Neuron (in vitro differentiated cells): ENCODE results near the gene SLC25A13.
"Not testable (repeated sequence)": the region's sequence is repeated elsewhere in the genome, so short reads cannot be mapped to it uniquely, and the experiment has no call there.

ENCODE experiments used
- H2AFZ ChIP-seq: one replicate; pipeline ENCODE4 v1.6.1; 2013; ENCODE audit warnings: low read depth, mild to moderate bottlenecking, inconsistent platforms, low read length, moderate library complexity
- H3K27me3 ChIP-seq: one replicate; pipeline ENCODE4 v1.6.1; 2013; ENCODE audit warnings: low read length; ENCODE audit not compliant: insufficient read depth
- H3K36me3 ChIP-seq: one replicate; pipeline ENCODE4 v1.6.1; 2013; ENCODE audit warnings: low read length; ENCODE audit not compliant: insufficient read depth
- H3K4me1 ChIP-seq: one replicate; pipeline ENCODE4 v1.6.1; 2013; ENCODE audit warnings: low read length; ENCODE audit not compliant: insufficient read depth
- H3K4me3 ChIP-seq: 2 replicates; pipeline ENCODE4 v1.5.1; 2013; ENCODE audit warnings: mild to moderate bottlenecking, low read length, moderate library complexity
- H3K9me3 ChIP-seq: one replicate; pipeline ENCODE4 v1.6.1; 2013; ENCODE audit warnings: low read length

Gene SLC25A13

GRCh38 chr7:96174812-96175211 lies 147.1 kb downstream of the SLC25A13 start:
- Histone ChIP-seq H3K9me3 (no peaks in the 10 kb centered on the region), H3K36me3 (peaks cover 13% of the 10 kb centered on the region), H3K4me1 (peaks cover 4% of the 10 kb centered on the region), H3K4me3 (no peak overlapping the region), H3K27me3 (no peaks in the 10 kb centered on the region), H2AFZ (no peak overlapping the region)

DNA sequence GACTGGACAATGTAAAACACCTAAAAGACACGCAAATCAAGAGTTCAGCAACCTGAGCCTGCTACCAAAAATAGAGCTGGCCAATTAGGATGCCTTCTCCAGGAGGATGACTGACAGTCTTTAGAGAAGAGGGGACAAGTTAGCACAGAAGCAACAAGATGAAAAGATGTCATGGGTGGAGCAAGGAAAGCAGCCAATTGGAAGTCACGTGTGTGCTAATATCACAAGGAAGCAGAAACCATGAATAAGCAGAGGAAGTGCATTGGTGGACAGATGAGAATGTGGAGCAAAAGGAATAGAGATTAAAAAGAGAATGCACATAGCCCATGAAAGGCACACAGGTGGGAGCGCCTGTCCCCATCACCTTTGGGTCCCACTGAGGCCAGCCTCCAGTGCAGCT lies 148.1 kb downstream of the SLC25A13 start:
- Histone ChIP-seq H3K36me3 (peaks cover 21% of the 10 kb centered on the region), H3K27me3 (no peaks in the 10 kb centered on the region)

GRCh38 chr7:96169439-96169838 lies 152.5 kb downstream of the SLC25A13 start:
- Histone ChIP-seq H3K36me3 (peaks cover 25% of the 10 kb centered on the region), H3K4me1 (no peaks in the 10 kb centered on the region), H3K27me3 (no peaks in the 10 kb centered on the region), H3K4me3 (no peak overlapping the region), H2AFZ (no peak overlapping the region), H3K9me3 (no peaks in the 10 kb centered on the region)

More for the DNA sequence above, 148.1 kb downstream of the SLC25A13 start:
- H3K4me1 ChIP-seq, result peaks cover 3% of the 10 kb centered on the region
- H3K9me3 ChIP-seq, result no peaks in the 10 kb centered on the region
- H2AFZ ChIP-seq, result no peak overlapping the region
- H3K4me3 ChIP-seq, result no peak overlapping the region

- Histone ChIP-seq H3K4me3 (no peak overlapping the region), H3K27me3 (no peaks in the 10 kb centered on the region), H3K4me1 (no peaks in the 10 kb centered on the region), H3K36me3 (peaks cover 32% of the 10 kb centered on the region), H2AFZ (no peak overlapping the region), H3K9me3 (no peaks in the 10 kb centered on the region)
Measured at GRCh38 chr7:96167424-96167823, 154.5 kb downstream of the SLC25A13 start.

GRCh38 chr7:96161897-96162296 lies 160.0 kb downstream of the SLC25A13 start:
- H3K36me3 ChIP-seq, result peaks cover 14% of the 10 kb centered on the region
- no peaks in the 10 kb centered on the region for H3K27me3 ChIP-seq
- no peaks in the 10 kb centered on the region for H3K9me3 ChIP-seq
- H3K4me3 ChIP-seq, result no peak overlapping the region
- H2AFZ ChIP-seq, result no peak overlapping the region
- H3K4me1 ChIP-seq, result peaks cover 6% of the 10 kb centered on the region

DNA sequence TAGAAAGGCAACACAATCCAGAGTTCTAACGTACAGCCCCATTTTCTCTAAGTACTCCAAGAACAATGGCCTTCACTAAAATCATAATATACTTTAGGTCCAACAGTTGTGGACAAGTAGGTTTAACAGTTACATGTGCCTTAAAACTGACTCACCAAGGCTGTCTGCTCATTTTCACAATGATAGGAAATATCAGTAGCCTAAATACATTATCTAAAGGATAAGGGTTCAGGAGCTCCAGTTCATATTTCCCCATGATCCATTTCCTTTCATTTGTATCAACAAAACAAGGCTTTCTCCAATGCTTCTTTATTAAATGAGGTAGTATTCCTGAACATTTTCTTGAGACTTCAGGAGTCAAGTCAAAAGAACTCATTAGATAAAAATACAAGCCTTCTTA lies 164.0 kb downstream of the SLC25A13 start:
- Histone ChIP-seq H3K4me1 (peaks cover 6% of the 10 kb centered on the region), H3K27me3 (no peaks in the 10 kb centered on the region), H3K4me3 (no peak overlapping the region), H2AFZ (no peak overlapping the region), H3K9me3 (no peaks in the 10 kb centered on the region), H3K36me3 (peaks cover 4% of the 10 kb centered on the region)

- not testable (repeated sequence) for H3K36me3 ChIP-seq, H2AFZ ChIP-seq, H3K4me1 ChIP-seq, H3K27me3 ChIP-seq, H3K4me3 ChIP-seq, H3K9me3 ChIP-seq
Measured at GRCh38 chr7:96154506-96154905, 167.4 kb downstream of the SLC25A13 start.

DNA sequence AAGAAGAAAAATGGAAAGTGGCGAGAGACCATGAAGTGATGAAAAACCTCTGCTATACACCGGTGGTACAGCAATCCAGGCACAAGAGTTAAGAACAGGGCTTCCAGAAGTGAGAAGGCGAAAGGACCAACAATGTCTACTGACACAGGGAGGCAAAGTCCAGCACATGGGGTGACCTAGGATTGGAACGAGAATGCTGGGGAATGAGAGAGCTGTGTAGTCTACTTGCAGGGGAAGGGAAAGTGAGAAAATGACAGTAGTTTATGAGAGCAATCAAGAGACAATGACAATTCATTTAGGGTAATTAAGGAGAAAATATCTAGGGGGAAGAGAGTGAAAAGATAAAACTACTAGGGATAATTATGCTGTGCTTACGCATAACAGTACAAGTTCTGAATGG lies 169.2 kb downstream of the SLC25A13 start:
- Histone ChIP-seq H3K4me3 (no peak overlapping the region), H3K36me3 (peaks cover 4% of the 10 kb centered on the region), H3K27me3 (no peaks in the 10 kb centered on the region), H3K4me1 (no peaks in the 10 kb centered on the region), H3K9me3 (no peaks in the 10 kb centered on the region), H2AFZ (no peak overlapping the region)

DNA sequence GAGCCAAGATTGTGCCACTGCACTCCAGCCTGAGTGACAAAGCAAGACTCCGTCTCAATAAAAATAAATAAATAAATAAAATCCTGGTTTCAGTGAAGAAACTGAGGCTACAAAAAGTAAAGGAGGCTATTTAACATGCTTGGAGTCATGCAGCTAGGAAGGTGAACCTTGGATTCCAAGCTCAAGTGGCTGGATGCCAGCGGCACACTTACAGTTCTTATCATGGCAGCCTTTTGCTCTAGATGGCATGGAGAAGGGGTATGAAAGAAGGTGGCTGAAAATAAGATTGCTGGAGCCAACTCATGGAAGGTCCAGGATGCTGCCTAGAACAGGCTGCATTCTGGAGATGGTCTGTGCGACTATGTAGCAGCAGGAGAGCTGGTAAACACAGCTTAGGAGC lies 170.0 kb downstream of the SLC25A13 start:
- H3K36me3 ChIP-seq, result peaks cover under 1% of the 10 kb centered on the region
- H2AFZ ChIP-seq, result no peak overlapping the region
- H3K27me3 ChIP-seq, result no peaks in the 10 kb centered on the region
- H3K9me3 ChIP-seq, result no peaks in the 10 kb centered on the region
- H3K4me3 ChIP-seq, result no peak overlapping the region
- peaks cover 1% of the 10 kb centered on the region for H3K4me1 ChIP-seq

DNA sequence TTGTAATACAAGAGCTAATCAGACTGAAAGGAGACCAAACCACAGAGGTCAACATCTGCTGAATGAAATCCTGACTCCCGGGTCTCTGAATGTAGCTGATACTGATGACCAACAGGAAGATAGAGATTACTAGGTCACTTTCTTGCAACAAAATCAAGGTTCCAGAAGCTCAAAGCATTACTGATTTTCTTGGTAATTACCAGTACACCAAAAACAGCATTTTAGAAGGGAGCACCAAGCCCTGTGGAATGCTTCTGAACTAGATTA lies 177.7 kb downstream of the SLC25A13 start:
- Histone ChIP-seq H3K4me1 (peaks cover 7% of the 10 kb centered on the region), H3K9me3 (no peaks in the 10 kb centered on the region), H3K36me3 (peaks cover 12% of the 10 kb centered on the region), H3K27me3 (no peaks in the 10 kb centered on the region), H3K4me3 (no peak overlapping the region), H2AFZ (no peak overlapping the region)

DNA sequence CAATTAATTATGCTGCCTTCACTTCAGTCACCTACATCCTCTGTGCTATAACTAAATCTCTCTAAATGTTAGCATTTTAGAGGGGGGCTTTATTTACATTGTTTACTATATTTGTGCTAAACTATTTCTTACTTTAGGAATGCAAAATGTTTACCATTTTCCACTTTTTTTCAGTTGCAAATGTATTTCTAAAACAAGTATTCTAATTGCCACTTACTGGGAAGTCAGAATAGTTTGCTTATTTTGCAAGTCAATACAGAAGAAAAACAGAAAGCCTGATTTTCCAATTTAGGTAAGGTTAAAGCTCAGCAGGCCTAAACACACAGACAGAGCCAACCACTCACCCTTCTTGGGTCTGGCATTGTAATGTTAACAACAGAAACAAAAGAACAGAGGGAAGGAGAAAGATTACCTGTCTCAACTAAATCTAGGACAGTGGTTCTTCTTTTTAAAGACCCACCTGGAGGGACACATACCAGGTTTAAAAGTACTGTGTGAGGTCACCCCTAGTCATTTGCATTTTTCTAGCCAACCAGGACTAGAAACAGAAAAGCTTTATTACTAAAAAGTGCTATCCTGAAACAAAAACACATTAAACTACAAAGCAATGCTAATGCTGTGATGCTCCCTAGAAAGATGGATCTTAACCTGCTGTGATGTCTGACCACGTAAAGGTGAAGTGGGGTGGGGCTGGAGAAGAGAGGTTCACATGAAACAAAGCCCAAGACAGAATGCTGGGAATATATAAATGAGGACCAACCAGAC lies 178.2 kb downstream of the SLC25A13 start:
- no peak overlapping the region for H2AFZ ChIP-seq
- no peaks in the 10 kb centered on the region for H3K9me3 ChIP-seq
- no peaks in the 10 kb centered on the region for H3K27me3 ChIP-seq
- H3K4me3 ChIP-seq, result no peak overlapping the region
- peaks cover 7% of the 10 kb centered on the region for H3K4me1 ChIP-seq
- H3K36me3 ChIP-seq, result peaks cover 12% of the 10 kb centered on the region

DNA sequence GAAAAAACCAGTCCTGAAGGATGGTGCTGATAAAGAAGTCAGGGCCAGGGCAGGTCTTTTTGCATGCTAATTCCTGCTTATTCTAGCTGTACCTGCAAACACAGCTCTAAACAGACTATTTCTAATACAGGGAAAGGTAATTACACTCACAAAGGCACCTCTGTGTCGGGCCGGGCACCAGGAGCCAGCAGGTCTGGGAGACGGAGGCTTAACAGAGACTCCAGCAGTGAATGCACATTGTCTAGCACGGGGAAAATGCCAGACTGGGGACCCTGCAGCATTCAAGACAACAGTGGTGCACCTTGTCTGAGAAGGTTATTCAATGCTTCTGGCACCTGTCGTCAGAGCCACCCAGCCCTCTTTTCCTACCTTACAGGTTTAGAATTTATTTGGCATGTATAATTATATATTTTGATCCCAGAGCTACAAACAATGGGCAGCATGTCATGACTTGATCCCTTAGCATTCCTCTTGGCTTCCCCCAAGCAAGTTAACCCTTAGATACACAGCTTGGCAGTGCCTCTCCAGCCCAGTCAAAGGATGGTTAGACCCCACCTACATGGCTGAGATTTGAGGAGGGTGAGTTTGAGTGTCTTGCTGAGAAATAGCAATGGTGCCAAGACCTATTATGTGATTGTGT lies 185.2 kb downstream of the SLC25A13 start:
- Histone ChIP-seq H3K4me3 (no peak overlapping the region), H3K36me3 (peaks cover 9% of the 10 kb centered on the region), H3K4me1 (no peaks in the 10 kb centered on the region), H3K9me3 (no peaks in the 10 kb centered on the region), H3K27me3 (no peaks in the 10 kb centered on the region), H2AFZ (no peak overlapping the region)

DNA sequence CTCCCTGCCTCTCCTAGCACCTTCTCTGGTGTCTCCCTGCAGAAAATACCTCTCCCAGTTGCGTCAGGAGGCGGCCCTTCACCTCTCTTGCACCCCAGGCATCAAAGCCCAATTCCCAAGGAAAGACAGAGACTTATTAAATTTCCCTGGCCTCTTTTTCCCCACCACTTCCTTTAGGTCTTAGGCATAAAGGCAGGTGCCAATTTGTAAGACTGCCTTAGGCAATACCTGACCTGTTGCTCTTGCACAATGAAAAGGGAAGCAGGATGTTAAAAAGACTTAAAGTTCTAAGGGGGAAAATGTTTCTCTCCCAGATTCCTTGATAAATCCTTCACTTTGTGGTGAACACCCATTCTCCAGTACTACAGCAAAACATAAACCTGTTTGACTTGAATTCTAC lies 186.7 kb downstream of the SLC25A13 start:
- H2AFZ ChIP-seq, result no peak overlapping the region

GRCh38 chr7:96131525-96131924 lies 190.4 kb downstream of the SLC25A13 start:
- Histone ChIP-seq H3K4me1 (peaks cover 25% of the 10 kb centered on the region), H3K9me3 (no peaks in the 10 kb centered on the region), H3K27me3 (no peaks in the 10 kb centered on the region), H3K4me3 (no peak overlapping the region), H3K36me3 (peaks cover 11% of the 10 kb centered on the region), H2AFZ (no peak overlapping the region)

More for the DNA sequence above, 186.7 kb downstream of the SLC25A13 start:
- Histone ChIP-seq H3K36me3 (peaks cover 11% of the 10 kb centered on the region), H3K9me3 (no peaks in the 10 kb centered on the region), H3K4me1 (no peaks in the 10 kb centered on the region), H3K4me3 (no peak overlapping the region), H3K27me3 (no peaks in the 10 kb centered on the region)
